Activated T-helper 17 cell treated with anti-CD3 and anti-CD28 coated beads, Interleukin-2, amount 50 U/mL, for 72 hours (primary cell): ENCODE results near the gene TPRN. TPM values are rescaled to one million over a fixed set of nuclear protein-coding genes. Genes with fewer than 3 reads are reported as not detected.

Experiments
- ATAC-seq: fragments of 150-1000 bp; cut with Tn5 transposase; replicated peaks from 2 replicates; pipeline ENCODE4 v1.10.0; 2021; ENCODE audit warnings: mild to moderate bottlenecking, moderate library complexity
- H3K27ac Mint-ChIP-seq: one replicate; pipeline ENCODE4 v1.8.0; 2022; ENCODE audit warnings: mixed read lengths
- H3K27me3 Mint-ChIP-seq: one replicate; pipeline ENCODE4 v1.8.0; 2022; ENCODE audit warnings: mixed read lengths
- H3K36me3 Mint-ChIP-seq: one replicate; pipeline ENCODE4 v1.8.0; 2022; ENCODE audit warnings: low read depth, mild to moderate bottlenecking, mixed read lengths
- H3K4me1 Mint-ChIP-seq: one replicate; pipeline ENCODE4 v1.8.0; 2022; ENCODE audit warnings: mixed read lengths
- H3K4me3 Mint-ChIP-seq: one replicate; pipeline ENCODE4 v1.8.0; 2022; ENCODE audit warnings: mild to moderate bottlenecking, mixed read lengths
- H3K9me3 Mint-ChIP-seq: one replicate; pipeline ENCODE4 v1.8.0; 2022; ENCODE audit warnings: mixed read lengths
- total RNA-seq, 2 donors: library from RNA; stranded (reverse); gene quantifications; one replicate each; pipeline ENCODE4 v1.2.3, GENCODE V29; 2022

TPRN gene
- total RNA-seq, 2 donors from 2014 or later: 5.5 to 9.4 TPM

DNA sequence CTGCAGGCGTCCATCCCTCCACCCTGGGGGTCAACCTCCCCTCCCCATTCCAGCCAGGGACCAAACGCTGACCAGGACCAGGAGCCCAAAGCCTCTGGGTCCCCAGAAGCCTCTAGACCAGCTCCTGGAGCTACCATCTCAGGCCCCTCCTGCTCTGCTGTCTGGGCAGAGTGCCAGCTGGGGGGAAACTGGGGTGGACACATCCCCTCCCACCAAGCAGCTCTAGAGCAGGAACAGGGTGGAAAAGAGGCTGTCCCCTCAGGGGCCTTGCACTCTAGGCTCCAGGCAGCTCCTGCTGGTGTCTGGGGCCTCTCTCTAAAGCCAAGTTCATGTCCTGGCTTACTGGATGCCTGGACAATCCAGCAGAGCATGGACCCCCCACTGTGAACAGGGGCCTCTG is 7.7 kb downstream of the TPRN start:
- no peaks in the 10 kb centered on the region for H3K27me3 Mint-ChIP-seq
- no peak overlapping the region for H3K27ac Mint-ChIP-seq
- no peaks in the 10 kb centered on the region for H3K9me3 Mint-ChIP-seq
- no peaks in the 10 kb centered on the region for H3K4me1 Mint-ChIP-seq
- H3K36me3 Mint-ChIP-seq: peaks cover 8% of the 10 kb centered on the region
- no peak overlapping the region for H3K4me3 Mint-ChIP-seq
- ATAC-seq: no peak

DNA sequence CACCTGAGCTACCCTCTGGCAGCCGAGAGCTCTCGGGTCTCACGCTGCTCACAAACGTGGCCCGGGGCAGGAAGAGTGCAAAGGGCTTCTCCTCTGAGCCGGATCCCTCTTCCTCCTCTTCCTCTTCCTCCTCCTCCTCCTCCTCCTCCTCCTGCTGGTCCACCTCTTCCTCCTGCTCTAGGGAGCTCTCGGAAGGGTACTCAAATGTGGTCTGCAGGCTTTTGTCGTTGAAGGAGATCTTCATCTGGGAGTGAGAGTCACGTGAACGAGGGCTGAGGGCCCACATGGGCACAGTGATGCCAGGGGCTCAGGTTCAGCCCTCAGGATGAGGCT is 8.1 kb downstream of the TPRN start:
- H3K27me3 Mint-ChIP-seq: no peaks in the 10 kb centered on the region
- H3K4me3 Mint-ChIP-seq: no peak overlapping the region
- no peak for ATAC-seq
- H3K27ac Mint-ChIP-seq: no peak overlapping the region
- no peaks in the 10 kb centered on the region for H3K9me3 Mint-ChIP-seq
- H3K36me3 Mint-ChIP-seq: peaks cover 8% of the 10 kb centered on the region
- peaks cover 3% of the 10 kb centered on the region for H3K4me1 Mint-ChIP-seq

DNA sequence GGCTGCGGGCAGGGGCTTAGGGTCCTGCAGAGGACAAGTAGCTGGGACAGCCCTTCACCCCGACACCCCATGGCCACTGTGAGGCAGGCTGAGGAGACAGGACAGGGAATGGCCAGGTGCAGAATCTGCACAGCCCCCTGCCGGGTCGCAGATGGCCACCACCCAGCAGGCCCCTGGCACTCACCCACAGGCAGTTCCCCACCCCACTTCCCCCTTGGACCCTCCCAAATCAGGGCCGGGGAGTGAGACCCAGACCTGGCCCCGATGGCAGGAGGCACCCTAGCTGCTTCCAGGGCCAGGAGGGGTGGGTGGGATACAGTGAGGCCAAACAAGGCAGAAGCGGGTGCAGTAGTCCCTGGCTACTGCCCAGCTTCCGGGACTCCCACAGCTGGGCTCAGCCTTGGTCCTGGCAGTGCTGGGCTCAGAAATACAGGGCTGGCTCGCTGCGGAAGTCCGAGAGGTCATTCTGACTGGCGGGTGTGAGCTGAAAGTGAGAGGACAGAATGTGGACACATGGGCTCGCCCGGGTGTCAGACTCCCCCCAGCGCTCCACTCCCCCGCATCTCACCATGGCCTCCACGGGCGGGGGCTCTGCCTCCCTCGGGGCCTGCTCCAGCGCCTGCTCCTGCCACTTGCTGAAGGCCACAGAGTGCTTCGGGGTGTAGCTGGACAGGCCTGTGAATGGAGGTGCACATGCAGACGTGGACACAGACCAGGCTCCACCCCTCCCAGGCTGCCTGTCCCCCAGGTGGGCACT is 8.7 kb downstream of the TPRN start:
- Mint-ChIP-seq H3K27me3 (no peaks in the 10 kb centered on the region), H3K4me1 (peaks cover 4% of the 10 kb centered on the region), H3K4me3 (no peak overlapping the region), H3K27ac (no peak overlapping the region), H3K9me3 (no peaks in the 10 kb centered on the region), H3K36me3 (peaks cover 8% of the 10 kb centered on the region)
- no peak for ATAC-seq

DNA sequence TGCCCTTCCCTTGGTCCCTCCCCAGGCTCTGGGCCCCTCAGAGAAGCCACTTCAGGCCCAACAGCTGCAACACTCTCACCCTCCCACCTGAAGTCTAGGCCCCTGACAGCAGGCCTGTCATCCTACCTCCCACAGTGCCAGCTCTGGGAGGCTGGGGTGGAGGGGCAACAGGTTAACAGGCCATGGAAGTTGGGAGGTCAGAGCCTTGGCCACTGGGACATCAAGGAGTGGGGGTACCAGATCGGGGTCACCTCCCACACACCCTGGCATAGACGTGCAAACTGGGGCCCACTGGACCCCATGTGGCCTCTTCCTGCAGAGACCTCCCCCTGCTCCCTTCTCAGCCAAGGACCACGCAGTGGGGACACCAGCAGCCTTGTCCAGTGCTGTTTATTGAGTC is 9.3 kb downstream of the TPRN start:
- no peak for ATAC-seq
- H3K9me3 Mint-ChIP-seq: no peaks in the 10 kb centered on the region

DNA sequence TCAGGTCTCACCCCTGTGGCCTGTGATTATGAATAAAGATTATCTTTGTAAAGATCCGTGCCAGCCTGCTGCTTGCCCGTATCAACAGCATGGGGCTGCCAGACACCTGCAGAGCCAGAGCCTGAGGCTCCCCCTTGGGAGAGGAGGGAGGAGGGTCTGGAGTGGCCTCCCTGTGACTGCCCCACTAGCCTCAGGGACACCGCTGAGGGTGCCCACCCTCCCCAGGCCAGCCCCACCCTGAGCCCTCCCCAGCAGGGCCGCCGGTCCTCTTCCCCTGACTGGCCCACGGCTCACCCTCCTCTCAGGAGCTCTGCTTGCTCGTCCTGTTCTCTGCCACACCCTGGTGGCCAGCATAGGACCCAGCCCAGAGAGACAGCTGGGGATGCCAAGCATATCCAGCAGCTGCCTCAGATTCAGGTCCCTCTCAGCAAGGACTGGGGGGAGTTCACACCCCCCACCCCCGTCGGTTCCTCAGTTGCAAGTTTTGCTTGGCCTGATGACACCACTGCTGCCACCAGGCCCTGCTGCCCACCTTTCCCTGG is 10.2 kb downstream of the TPRN start:
- peak overlapping the region; percentile 89 for H3K4me3 Mint-ChIP-seq
- peaks cover 8% of the 10 kb centered on the region for H3K36me3 Mint-ChIP-seq
- peak overlapping the region; percentile 93 for H3K27ac Mint-ChIP-seq
- H3K9me3 Mint-ChIP-seq: no peaks in the 10 kb centered on the region
- peaks cover 4% of the 10 kb centered on the region for H3K4me1 Mint-ChIP-seq
- no peaks in the 10 kb centered on the region for H3K27me3 Mint-ChIP-seq
- ATAC-seq: no peak

More for the DNA sequence above, 9.3 kb downstream of the TPRN start:
- H3K4me1 Mint-ChIP-seq: peaks cover 4% of the 10 kb centered on the region
- peak overlapping the region; percentile 89 for H3K4me3 Mint-ChIP-seq
- peaks cover 8% of the 10 kb centered on the region for H3K36me3 Mint-ChIP-seq
- H3K27me3 Mint-ChIP-seq: no peaks in the 10 kb centered on the region
- peak overlapping the region; percentile 80 for H3K27ac Mint-ChIP-seq

DNA sequence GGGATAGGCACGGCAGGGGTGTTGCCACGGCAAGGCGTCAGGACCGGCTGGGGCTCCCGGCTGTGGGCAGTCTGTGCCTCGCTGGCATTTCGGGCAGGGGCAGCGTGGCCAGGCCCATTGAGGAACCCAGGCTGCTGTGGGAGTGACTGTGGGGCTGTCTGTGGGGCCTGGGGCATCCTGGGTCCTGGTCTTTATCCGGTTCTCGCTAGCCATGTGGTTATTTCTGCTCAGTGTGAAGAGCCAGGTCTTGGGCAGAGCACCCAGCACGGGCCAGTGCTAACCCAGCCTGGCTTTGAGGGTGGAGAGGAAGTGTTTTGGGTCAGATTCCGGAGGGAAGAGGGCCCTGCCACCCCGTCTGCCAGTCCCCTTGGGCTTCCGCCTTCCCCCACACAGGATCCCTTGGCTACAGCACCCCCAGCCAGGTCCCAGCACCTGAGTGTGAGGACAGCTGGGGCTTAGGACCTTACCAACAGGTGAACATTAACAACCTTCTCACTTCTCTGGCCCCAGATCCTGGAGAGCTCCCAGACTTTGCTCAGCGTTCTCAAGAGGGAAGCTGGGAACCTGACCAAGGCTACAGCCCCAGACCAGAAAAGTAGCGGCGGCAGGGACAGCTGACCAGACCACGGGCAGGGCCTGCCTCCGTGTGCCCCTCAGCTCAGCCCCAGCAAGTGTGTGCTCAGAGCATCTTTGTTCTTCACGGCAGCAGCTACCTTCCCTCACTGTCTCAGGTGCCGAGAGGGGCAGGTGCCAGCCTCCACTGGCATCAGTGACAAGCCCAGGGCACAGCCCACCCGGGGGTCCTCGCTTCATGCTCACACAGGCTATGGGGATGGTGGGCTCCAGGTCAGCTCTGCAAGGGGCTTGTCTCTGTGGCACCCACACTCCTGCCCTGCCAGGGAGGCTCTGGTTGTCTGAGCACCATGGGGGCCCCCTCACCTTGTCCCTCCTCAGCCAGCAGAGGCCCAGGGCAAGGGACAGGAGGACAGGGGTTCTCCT is 10.9 kb downstream of the TPRN start:
- Mint-ChIP-seq H3K27ac (peak overlapping the region; percentile 93), H3K9me3 (no peaks in the 10 kb centered on the region), H3K36me3 (peaks cover 8% of the 10 kb centered on the region), H3K27me3 (no peaks in the 10 kb centered on the region), H3K4me3 (peak overlapping the region; percentile 89), H3K4me1 (peaks cover 4% of the 10 kb centered on the region)
- no peak for ATAC-seq

DNA sequence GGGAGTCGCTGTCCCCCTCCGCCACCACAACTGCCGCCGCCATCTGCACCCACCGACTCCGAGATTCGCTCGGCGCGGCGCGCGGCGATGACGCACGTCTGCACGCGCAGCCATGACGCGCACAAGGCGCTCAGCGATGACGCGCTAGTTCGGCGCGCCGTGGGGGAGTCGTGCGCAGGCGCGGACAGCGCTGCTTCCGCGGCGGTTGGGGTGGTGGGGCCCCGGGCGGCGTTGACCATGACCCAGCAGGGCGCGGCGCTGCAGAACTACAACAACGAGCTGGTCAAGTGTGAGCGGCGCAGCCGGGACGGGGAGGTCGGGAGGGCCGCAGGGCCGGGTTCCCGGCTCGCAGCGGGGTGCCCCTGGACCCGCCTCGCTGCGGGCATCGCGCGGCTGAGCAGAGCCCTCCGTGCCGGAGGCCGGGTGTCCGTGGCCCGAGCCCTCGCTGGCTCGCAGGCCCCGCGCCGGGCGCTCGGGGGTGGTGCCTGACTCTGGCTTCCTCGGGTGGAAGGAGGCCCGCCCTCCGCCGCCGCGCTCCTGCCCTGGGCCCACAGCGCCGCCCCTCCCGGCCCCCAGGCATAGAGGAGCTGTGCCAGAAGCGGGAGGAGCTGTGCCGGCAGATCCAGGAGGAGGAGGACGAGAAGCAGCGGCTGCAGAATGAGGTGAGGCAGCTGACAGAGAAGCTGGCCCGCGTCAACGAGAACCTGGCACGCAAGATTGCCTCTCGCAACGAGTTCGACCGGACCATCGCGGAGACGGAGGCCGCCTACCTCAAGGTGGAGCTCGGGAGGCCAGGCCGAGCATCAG is 11.8 kb downstream of the TPRN start, which contains the start of the genes ANAPC2 and SSNA1:
ANAPC2 (minus strand) TSS at position 71 of the 807 bp plus-strand sequence; CDS start at position 43, 28 bp downstream.
SSNA1 (plus strand) TSS at position 187 of the 807 bp plus-strand sequence; CDS start at position 238, 51 bp downstream.
- Mint-ChIP-seq H3K4me1 (peaks cover 4% of the 10 kb centered on the region), H3K27ac (peak within 1 kb of the TSS; percentile 93), H3K27me3 (no peaks in the 10 kb centered on the region), H3K9me3 (no peaks in the 10 kb centered on the region), H3K4me3 (peak within 1 kb of the TSS; percentile 89), H3K36me3 (peaks cover 17% of the 10 kb centered on the region)
- ATAC-seq: peak; percentile 89

DNA sequence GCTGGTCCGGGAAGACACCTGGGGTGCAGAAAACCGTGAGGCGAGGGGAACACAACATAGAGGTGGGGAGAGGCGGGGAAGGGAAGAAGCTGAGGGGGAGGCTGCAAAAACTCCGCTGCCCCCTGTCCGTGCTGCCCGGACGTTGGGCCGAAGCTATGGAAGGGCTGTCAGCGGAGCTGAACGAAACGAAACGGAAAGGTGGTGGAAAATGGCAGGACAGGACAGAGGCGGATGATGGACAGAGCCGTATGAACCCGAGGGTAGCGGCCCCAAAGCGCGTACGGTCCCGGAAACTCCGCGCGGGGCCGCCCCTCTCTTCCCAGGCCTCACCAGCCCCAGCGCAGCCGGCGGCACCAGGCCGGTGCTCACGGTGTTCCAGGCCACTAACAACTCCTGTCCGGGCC is 12.5 kb downstream of the TPRN start:
- ATAC-seq: peak; percentile 10
- Mint-ChIP-seq H3K9me3 (no peaks in the 10 kb centered on the region), H3K27ac (peak overlapping the region; percentile 93), H3K27me3 (no peaks in the 10 kb centered on the region), H3K4me3 (peak overlapping the region; percentile 89), H3K36me3 (peaks cover 24% of the 10 kb centered on the region), H3K4me1 (peaks cover 4% of the 10 kb centered on the region)

DNA sequence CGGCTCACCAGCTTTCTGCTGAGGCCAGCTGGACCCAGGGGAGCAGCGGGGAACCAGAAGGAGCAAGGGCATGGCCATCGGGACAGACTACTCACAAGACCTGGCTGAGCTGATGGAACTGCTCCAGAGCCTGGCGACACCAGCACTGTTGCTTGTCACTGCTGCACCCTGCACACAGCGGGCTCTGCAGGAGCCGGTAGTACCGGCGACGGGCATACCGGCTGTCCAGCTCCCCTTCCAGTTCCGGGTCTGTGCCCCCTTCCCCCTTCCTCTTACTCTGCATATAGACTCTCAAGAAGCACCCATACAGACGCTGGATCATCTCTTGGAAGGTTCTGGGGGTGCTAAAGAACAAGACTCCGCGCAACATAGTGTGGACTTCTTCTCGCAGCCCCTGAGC is 13.2 kb downstream of the TPRN start:
- H3K4me1 Mint-ChIP-seq: peaks cover 4% of the 10 kb centered on the region
- H3K27ac Mint-ChIP-seq: peak overlapping the region; percentile 93
- no peaks in the 10 kb centered on the region for H3K27me3 Mint-ChIP-seq
- peaks cover 30% of the 10 kb centered on the region for H3K36me3 Mint-ChIP-seq
- no peak for ATAC-seq
- H3K9me3 Mint-ChIP-seq: no peaks in the 10 kb centered on the region
- H3K4me3 Mint-ChIP-seq: peak overlapping the region; percentile 89

DNA sequence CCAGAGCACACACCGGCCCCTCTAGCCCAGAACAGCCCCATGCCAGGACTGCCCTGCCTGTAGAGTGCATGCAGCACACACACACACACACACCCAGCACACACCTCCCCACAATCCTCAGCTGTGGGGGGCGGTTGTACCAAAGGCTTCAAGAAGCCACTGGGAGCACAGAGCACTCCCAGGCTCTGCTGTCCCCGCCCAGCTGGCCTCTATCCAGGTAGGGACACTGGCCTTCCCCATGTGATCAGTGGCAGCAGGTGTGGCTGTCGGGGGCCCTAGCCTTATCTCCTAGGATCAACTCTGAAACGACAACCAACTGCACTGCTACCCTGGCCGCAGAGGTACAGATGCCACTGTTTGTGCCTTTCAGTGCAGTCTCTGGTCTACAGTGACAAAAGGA is 14.2 kb downstream of the TPRN start:
- H3K36me3 Mint-ChIP-seq: peaks cover 37% of the 10 kb centered on the region
- H3K4me1 Mint-ChIP-seq: peaks cover 4% of the 10 kb centered on the region
- H3K27ac Mint-ChIP-seq: no peak overlapping the region
- H3K27me3 Mint-ChIP-seq: no peaks in the 10 kb centered on the region
- peak overlapping the region; percentile 89 for H3K4me3 Mint-ChIP-seq
- no peaks in the 10 kb centered on the region for H3K9me3 Mint-ChIP-seq
- ATAC-seq: no peak

DNA sequence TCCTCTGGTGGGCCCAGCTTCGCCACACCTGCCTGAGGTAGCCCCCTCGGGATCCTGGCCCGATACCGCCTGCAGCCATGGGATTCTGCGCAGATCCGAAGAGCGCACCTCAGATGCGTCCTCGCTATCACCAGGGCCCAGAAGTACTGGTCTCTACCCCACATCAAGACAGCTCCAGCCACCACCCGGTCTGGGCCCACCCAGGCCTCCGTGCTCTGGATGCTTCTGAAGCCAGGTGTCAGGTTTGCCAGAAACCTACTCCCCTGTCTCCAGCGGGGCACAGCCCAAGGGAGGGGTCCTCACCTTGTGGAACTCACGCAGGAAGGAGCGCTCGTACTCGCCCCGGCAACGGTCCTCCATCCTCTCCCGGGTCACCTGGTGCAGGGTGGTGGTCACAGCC is 14.6 kb downstream of the TPRN start:
- H3K4me3 Mint-ChIP-seq: no peak overlapping the region
- H3K4me1 Mint-ChIP-seq: peaks cover 4% of the 10 kb centered on the region
- H3K36me3 Mint-ChIP-seq: peaks cover 36% of the 10 kb centered on the region
- H3K27me3 Mint-ChIP-seq: no peaks in the 10 kb centered on the region
- ATAC-seq: no peak
- H3K9me3 Mint-ChIP-seq: no peaks in the 10 kb centered on the region
- H3K27ac Mint-ChIP-seq: no peak overlapping the region

DNA sequence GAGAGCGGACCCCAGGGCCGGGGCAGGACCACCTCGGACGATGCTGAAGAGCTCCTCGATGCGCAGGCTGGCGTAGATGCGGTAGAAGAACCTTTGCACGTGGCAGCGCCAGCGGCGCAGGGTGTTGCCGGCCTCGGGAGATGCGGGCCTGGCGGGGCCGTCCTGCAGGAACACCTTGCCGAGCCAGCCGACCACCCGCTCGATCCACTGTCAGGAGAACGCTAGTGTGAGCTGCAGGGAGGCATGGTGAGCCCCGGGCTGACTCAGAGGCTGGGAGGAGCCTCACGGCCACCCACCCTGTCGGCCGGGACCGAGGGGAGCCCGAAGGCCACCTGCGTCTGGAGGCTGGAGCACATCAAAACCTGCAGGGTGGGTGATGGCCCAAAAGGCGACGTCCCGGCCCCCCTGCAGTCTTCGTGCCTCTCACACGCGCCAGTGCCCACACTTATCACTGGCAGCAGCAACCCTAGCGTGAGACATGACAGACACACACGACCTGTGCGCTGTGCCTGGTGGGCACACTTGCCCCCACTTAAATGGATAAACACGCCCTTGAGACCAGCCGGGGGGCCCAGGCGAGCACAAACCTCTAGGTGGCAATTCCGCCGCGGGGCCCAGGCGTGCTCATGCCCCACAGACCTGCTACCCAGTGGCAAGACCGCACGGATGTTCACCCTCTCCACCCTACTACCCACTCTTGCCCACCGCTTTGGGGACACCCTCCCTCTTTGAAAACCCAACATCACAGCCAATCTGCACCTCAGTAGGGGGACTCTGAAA is 15.5 kb downstream of the TPRN start:
- Mint-ChIP-seq H3K4me3 (no peak overlapping the region), H3K27me3 (no peaks in the 10 kb centered on the region)
- ATAC-seq: no peak

DNA sequence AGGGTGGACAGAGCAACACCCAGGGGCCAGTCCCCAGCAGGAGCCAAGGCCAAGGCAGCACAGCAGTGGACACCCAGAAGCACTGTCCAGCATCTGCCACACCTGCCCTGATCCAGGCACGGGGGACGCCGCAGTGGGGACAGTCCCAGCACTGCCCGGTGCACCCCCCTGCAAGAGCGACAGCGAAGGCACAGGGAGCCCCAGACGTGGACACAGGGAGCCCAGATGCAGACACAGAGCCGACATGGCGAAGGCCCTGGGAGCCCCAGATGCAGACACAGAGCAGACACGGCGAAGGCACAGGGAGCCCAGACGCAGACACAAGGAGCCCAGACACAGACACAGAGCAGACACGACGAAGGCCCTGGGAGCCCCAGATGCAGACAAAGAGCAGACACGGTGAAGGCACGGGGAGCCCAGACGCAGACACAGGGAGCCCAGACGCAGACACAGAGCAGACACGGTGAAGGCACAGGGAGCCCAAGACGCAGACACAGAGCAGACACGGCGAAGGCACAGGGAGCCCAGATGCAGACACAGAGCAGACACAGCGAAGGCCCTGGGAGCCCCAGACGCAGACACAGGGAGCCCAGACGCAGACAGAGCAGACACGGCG is 16.5 kb downstream of the TPRN start:
- Mint-ChIP-seq H3K4me1 (peaks cover 4% of the 10 kb centered on the region), H3K9me3 (no peaks in the 10 kb centered on the region), H3K27ac (no peak overlapping the region), H3K36me3 (peaks cover 31% of the 10 kb centered on the region), H3K27me3 (no peaks in the 10 kb centered on the region), H3K4me3 (no peak overlapping the region)
- ATAC-seq: no peak

More for the DNA sequence above, 15.5 kb downstream of the TPRN start:
- peaks cover 4% of the 10 kb centered on the region for H3K4me1 Mint-ChIP-seq
- no peak overlapping the region for H3K27ac Mint-ChIP-seq
- no peaks in the 10 kb centered on the region for H3K9me3 Mint-ChIP-seq
- peaks cover 31% of the 10 kb centered on the region for H3K36me3 Mint-ChIP-seq
